Measurements from ENCODE around the gene YOD1.

The YOD1 gene

GRCh38 chr1:207058878-207059867 lies 8.2 kb upstream of the YOD1 start:
- TF ChIP-seq REST (IDR thresholded peaks at IDR 0.05; ENCODE audit: insufficient read depth in 1 of 2, low read depth in 2 of 2, low read length in 2 of 2) (no peak), TAF1 (IDR thresholded peaks at IDR 0.05; ENCODE audit: borderline replicate concordance, insufficient read depth, low read length) (no peak), SIN3A (IDR thresholded peaks at IDR 0.05; ENCODE audit: borderline replicate concordance, insufficient read depth, low read length) (no peak), FOXP2 (optimal IDR thresholded peaks at IDR 0.05; ENCODE audit: borderline replicate concordance, extremely low read depth, extremely low read length, insufficient read depth) (no peak), POLR2AphosphoS5 (IDR thresholded peaks at IDR 0.05; ENCODE audit: low read depth, low read length) (no peak)

GRCh38 chr1:207058252-207058651 lies 7.2 kb upstream of the YOD1 start:
- TF ChIP-seq POLR2AphosphoS5 (IDR thresholded peaks at IDR 0.05; ENCODE audit: low read depth, low read length) (no peak), REST (IDR thresholded peaks at IDR 0.05; ENCODE audit: insufficient read depth in 1 of 2, low read depth in 2 of 2, low read length in 2 of 2) (no peak), FOXP2 (optimal IDR thresholded peaks at IDR 0.05; ENCODE audit: borderline replicate concordance, extremely low read depth, extremely low read length, insufficient read depth) (no peak), TAF1 (IDR thresholded peaks at IDR 0.05; ENCODE audit: borderline replicate concordance, insufficient read depth, low read length) (no peak), SIN3A (IDR thresholded peaks at IDR 0.05; ENCODE audit: borderline replicate concordance, insufficient read depth, low read length) (no peak)

GRCh38 chr1:207056673-207057072 lies 5.7 kb upstream of the YOD1 start:
- TF ChIP-seq TAF1 (IDR thresholded peaks at IDR 0.05; ENCODE audit: borderline replicate concordance, insufficient read depth, low read length) (no peak), REST (IDR thresholded peaks at IDR 0.05; ENCODE audit: insufficient read depth in 1 of 2, low read depth in 2 of 2, low read length in 2 of 2) (no peak), POLR2AphosphoS5 (IDR thresholded peaks at IDR 0.05; ENCODE audit: low read depth, low read length) (no peak)

GRCh38 chr1:207055386-207056001 lies 4.5 kb upstream of the YOD1 start:
- TF ChIP-seq TAF1 (IDR thresholded peaks at IDR 0.05; ENCODE audit: borderline replicate concordance, insufficient read depth, low read length) (no peak), SIN3A (IDR thresholded peaks at IDR 0.05; ENCODE audit: borderline replicate concordance, insufficient read depth, low read length) (no peak), FOXP2 (optimal IDR thresholded peaks at IDR 0.05; ENCODE audit: borderline replicate concordance, extremely low read depth, extremely low read length, insufficient read depth) (no peak), POLR2AphosphoS5 (IDR thresholded peaks at IDR 0.05; ENCODE audit: low read depth, low read length) (no peak), REST (IDR thresholded peaks at IDR 0.05; ENCODE audit: insufficient read depth in 1 of 2, low read depth in 2 of 2, low read length in 2 of 2) (no peak)
